Nephron (organoid): Measurements from ENCODE around the gene PIAS4.

Experiments used
- H3K27ac Mint-ChIP-seq, 3 experiments: 2 replicates each; pipeline ENCODE4 v1.8.0; 2020; ENCODE audit warnings: mixed read lengths in 3 of 3, mild to moderate bottlenecking in 2 of 3, moderate library complexity in 1 of 3
- H3K27me3 Mint-ChIP-seq: 2 replicates; pipeline ENCODE4 v1.8.0; 2021; ENCODE audit warnings: low read depth, mild to moderate bottlenecking, moderate library complexity, mixed read lengths
- H3K36me3 Mint-ChIP-seq: 2 replicates; pipeline ENCODE4 v1.8.0; 2020; ENCODE audit warnings: low read depth, mixed read lengths
- H3K4me1 Mint-ChIP-seq: 2 replicates; pipeline ENCODE4 v1.8.0; 2020; ENCODE audit warnings: mixed read lengths
- H3K4me3 Mint-ChIP-seq, 3 experiments: 2 replicates each; pipeline ENCODE4 v1.8.0; 2020; ENCODE audit warnings: mild to moderate bottlenecking in 3 of 3, mixed read lengths in 3 of 3, moderate library complexity in 2 of 3
- H3K9me3 Mint-ChIP-seq: 2 replicates; pipeline ENCODE4 v1.8.0; 2020; ENCODE audit warnings: mixed read lengths
- TF ChIP-seq, protein P1 (sequence below), 3 experiments: fragments of 200-600 bp; sonication (generic); IDR thresholded peaks; one replicate each; pipeline ENCODE4 v1.5.0; 2021; ENCODE audit warnings: antibody characterized with exemption in 3 of 3; ENCODE audit not compliant: unreplicated experiment in 3 of 3

Gene PIAS4

DNA sequence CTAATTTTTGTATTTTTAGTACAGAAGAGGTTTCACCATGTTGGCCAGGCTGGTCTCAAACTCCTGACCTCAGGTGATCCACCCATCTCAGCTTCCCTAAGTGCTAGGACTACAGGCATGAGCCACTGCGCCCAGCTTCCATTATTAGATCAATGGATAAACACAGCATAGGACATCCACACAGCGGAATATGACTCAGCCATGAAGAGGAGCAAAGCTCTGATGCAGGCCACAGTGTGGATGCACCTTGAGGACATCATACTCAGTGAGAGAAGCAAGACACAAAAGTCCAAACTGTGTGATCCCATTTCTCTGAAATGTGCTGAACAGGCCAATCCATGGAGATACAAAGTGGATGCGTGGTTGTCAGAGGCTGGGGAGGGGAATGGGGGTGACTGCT is 64.1 kb downstream of the PIAS4 start:
- TF ChIP-seq, protein P1, sequence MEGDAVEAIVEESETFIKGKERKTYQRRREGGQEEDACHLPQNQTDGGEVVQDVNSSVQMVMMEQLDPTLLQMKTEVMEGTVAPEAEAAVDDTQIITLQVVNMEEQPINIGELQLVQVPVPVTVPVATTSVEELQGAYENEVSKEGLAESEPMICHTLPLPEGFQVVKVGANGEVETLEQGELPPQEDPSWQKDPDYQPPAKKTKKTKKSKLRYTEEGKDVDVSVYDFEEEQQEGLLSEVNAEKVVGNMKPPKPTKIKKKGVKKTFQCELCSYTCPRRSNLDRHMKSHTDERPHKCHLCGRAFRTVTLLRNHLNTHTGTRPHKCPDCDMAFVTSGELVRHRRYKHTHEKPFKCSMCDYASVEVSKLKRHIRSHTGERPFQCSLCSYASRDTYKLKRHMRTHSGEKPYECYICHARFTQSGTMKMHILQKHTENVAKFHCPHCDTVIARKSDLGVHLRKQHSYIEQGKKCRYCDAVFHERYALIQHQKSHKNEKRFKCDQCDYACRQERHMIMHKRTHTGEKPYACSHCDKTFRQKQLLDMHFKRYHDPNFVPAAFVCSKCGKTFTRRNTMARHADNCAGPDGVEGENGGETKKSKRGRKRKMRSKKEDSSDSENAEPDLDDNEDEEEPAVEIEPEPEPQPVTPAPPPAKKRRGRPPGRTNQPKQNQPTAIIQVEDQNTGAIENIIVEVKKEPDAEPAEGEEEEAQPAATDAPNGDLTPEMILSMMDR (IDR thresholded peaks at IDR 0.05; ENCODE audit: unreplicated experiment in 3 of 3): no peak
- no peaks in the 10 kb centered on the region for H3K4me1 Mint-ChIP-seq
- no peaks in the 10 kb centered on the region for H3K36me3 Mint-ChIP-seq
- H3K9me3 Mint-ChIP-seq: no peaks in the 10 kb centered on the region
- H3K27me3 Mint-ChIP-seq: peaks cover 17% of the 10 kb centered on the region
- H3K27ac Mint-ChIP-seq: no peak overlapping the region
- no peak overlapping the region for H3K4me3 Mint-ChIP-seq

DNA sequence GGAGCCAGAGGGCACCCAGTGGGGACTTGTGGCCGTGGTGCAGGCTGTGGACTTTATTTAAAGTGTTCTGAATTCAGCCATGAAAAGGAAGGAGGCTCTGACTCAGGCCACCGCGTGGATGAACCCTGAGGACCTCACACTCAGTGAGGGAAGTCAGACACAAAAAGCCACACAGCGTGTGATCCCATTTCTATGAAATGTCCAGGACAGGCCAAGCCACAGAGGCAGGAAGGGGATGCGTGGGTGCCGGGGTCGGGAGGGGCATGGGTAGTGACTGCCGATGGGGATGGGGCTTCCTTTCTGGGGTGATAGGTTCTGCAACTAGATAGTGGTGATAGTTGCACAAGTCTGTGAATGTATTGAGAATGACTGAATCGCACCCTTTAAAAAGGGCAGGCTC is 67.8 kb downstream of the PIAS4 start:
- TF ChIP-seq, protein P1 (IDR thresholded peaks at IDR 0.05; ENCODE audit: unreplicated experiment in 3 of 3): no peak
- H3K4me3 Mint-ChIP-seq: no peak overlapping the region
- no peaks in the 10 kb centered on the region for H3K9me3 Mint-ChIP-seq
- peaks cover under 1% of the 10 kb centered on the region for H3K27me3 Mint-ChIP-seq
- H3K4me1 Mint-ChIP-seq: no peaks in the 10 kb centered on the region
- H3K27ac Mint-ChIP-seq: no peak overlapping the region
- no peaks in the 10 kb centered on the region for H3K36me3 Mint-ChIP-seq

DNA sequence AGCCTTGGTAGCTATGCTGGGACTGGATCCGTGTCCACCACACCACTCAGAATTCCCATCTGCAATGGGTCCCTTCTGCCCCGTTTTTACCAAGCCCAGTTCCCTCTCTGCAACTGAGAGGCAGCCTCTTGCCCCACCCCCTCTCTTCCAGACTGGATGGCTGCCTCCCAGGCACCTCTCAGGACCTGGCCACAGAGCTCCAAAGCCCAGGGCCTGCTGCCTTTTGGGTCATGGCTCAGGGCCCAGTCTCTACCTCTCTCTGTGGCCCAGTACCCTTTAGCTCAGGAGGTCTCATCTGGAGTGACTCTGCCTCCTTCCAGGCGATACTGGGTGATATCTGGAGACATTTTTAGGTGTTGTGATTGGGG is 69.5 kb downstream of the PIAS4 start:
- no peaks in the 10 kb centered on the region for H3K36me3 Mint-ChIP-seq

DNA sequence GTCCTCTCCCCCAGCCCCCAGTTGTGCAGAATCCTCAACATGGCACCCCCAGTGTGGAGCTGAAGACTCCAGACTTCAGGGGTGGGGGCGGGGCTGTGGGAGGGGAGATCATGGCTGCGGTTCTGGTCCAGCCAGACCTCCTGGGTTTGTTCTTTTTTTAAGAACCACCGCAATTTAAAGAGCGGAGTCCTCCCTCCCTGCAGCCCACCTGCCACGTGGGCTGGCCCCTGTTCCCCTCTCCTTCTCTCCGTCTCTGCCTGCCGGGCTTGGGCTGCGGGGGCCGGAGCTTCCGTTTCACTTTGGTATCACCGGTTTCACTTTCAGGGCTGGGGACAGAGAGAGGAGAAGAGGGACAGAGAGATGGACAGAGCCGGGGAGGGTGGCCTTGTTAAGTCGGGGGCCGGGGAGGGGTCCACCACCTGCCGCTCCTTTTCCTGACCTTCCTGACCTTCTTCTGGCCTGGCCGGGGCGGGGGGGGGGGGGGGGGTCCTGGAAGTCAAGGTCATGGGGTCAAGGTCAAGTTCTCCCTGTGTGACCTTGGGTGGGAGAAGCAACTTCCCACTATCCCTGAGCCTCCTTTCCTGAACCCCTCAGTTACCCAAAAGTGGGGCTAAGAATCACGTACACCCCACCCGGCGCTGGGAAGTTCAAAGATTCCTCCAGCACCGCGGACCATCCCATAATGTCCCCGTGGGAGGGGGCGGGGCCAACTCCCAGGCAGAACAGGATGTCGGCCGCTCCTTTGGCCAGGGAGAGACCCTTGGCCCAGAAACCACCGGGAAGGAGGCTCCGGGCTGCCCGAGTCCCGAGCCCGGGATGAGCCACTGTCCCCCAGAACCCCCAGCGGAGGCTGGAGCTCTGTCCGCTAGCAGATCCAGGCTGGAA is 70.5 kb downstream of the PIAS4 start:
- H3K4me3 Mint-ChIP-seq: peak overlapping the region; percentile 75 to 79 (median 77)
- peak overlapping the region in 2 of 3 experiments; percentile 53 to 74 for H3K27ac Mint-ChIP-seq
- no peaks in the 10 kb centered on the region for H3K27me3 Mint-ChIP-seq
- TF ChIP-seq, protein P1 (IDR thresholded peaks at IDR 0.05; ENCODE audit: unreplicated experiment in 3 of 3): no peak
- H3K36me3 Mint-ChIP-seq: no peaks in the 10 kb centered on the region
- no peaks in the 10 kb centered on the region for H3K4me1 Mint-ChIP-seq
- H3K9me3 Mint-ChIP-seq: no peaks in the 10 kb centered on the region

More for the DNA sequence above, 69.5 kb downstream of the PIAS4 start:
- H3K27me3 Mint-ChIP-seq: no peaks in the 10 kb centered on the region
- TF ChIP-seq, protein P1 (IDR thresholded peaks at IDR 0.05; ENCODE audit: unreplicated experiment in 3 of 3): no peak
- no peaks in the 10 kb centered on the region for H3K4me1 Mint-ChIP-seq
- H3K4me3 Mint-ChIP-seq: peak overlapping the region in 2 of 3 experiments; percentile 3 to 28
- H3K9me3 Mint-ChIP-seq: no peaks in the 10 kb centered on the region
- peak overlapping the region in 1 of 3 experiments; percentile 45 for H3K27ac Mint-ChIP-seq

DNA sequence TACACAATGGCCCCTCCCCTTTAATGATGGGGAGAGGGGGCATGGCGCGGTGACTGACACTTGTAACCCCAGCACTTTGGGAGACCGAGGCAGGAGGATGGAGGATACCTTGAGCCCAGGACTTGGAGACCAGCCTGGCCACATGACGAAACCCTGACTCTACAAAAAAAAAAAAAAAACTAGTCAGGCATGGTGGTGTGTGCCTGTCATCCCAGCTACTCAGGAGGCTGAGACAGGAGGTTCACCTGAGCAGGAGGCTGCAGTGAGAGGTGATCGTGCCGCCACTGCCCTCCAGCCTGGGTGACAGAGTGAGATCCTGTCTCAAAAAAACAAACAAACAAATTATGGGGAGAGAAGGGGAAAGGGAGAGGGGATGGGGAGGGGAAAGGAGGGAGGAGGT is 72.9 kb downstream of the PIAS4 start:
- peaks cover under 1% of the 10 kb centered on the region for H3K27me3 Mint-ChIP-seq
- H3K9me3 Mint-ChIP-seq: no peaks in the 10 kb centered on the region
- no peaks in the 10 kb centered on the region for H3K36me3 Mint-ChIP-seq
- TF ChIP-seq, protein P1 (IDR thresholded peaks at IDR 0.05; ENCODE audit: unreplicated experiment in 3 of 3): no peak
- no peak overlapping the region for H3K27ac Mint-ChIP-seq
- no peak overlapping the region for H3K4me3 Mint-ChIP-seq
- H3K4me1 Mint-ChIP-seq: no peaks in the 10 kb centered on the region
